ENCODE measurements around the gene TRIM65. TPM values are rescaled to one million over a fixed set of nuclear protein-coding genes. Genes with fewer than 3 reads are reported as not detected.

Gene TRIM65
- total and polyA plus RNA-seq, 2 experiments from 2014 or later = 12.5 to 16.8 TPM

GRCh38 chr17:75913537-75914210 is 16.9 kb upstream of the TRIM65 start:
- Histone ChIP-seq H3K27me3 (no peaks in the 10 kb centered on the region), H3K27ac (no peak overlapping the region), H3K9me2 (replicated peaks; ENCODE audit: insufficient read depth) (no peaks in the 10 kb centered on the region), H3K4me1 (ENCODE audit: insufficient read depth) (peaks cover 9% of the 10 kb centered on the region), H3K79me2 (no peaks in the 10 kb centered on the region), H2AFZ (no peak overlapping the region), H3K4me2 (no peak overlapping the region), H3K4me3 (no peak overlapping the region), H3K9me3 (ENCODE audit: low read depth) (no peaks in the 10 kb centered on the region), H4K20me1 (ENCODE audit: insufficient read depth, poor library complexity, severe bottlenecking) (no peaks in the 10 kb centered on the region), H3K36me3 (replicated peaks; ENCODE audit: insufficient read depth, low read depth) (no peaks in the 10 kb centered on the region)
- 95% methylated on average over 32 of the region's 32 CpGs for WGBS (ENCODE audit: low lambda C conversion rate, missing lambda C conversion rate)
- no peak for DNase-seq (ENCODE audit: low spot score)
- TF ChIP-seq EZH2 (IDR thresholded peaks at IDR 0.05; ENCODE audit: borderline replicate concordance) = no peak
- no peak for TF ChIP-seq EZH2phosphoT487 (IDR thresholded peaks at IDR 0.05; ENCODE audit: low read depth, severe bottlenecking, unreplicated experiment)
- no peak for TF ChIP-seq CTCF (IDR thresholded peaks at IDR 0.05; ENCODE audit: poor library complexity)

- Histone ChIP-seq H3K9me2 (replicated peaks; ENCODE audit: insufficient read depth) (no peaks in the 10 kb centered on the region), H3K27ac (peak overlapping the region; percentile 59), H3K4me3 (no peak overlapping the region), H4K20me1 (ENCODE audit: insufficient read depth, poor library complexity, severe bottlenecking) (no peaks in the 10 kb centered on the region), H2AFZ (peak overlapping the region; percentile 11), H3K27me3 (no peaks in the 10 kb centered on the region), H3K79me2 (no peaks in the 10 kb centered on the region), H3K4me2 (no peak overlapping the region), H3K9me3 (ENCODE audit: low read depth) (no peaks in the 10 kb centered on the region), H3K4me1 (ENCODE audit: insufficient read depth) (peaks cover 9% of the 10 kb centered on the region), H3K36me3 (replicated peaks; ENCODE audit: insufficient read depth, low read depth) (no peaks in the 10 kb centered on the region)
- TF ChIP-seq EZH2phosphoT487 (IDR thresholded peaks at IDR 0.05; ENCODE audit: low read depth, severe bottlenecking, unreplicated experiment) = no peak
- TF ChIP-seq CTCF (IDR thresholded peaks at IDR 0.05; ENCODE audit: poor library complexity) = no peak
- TF ChIP-seq EZH2 (IDR thresholded peaks at IDR 0.05; ENCODE audit: borderline replicate concordance) = no peak
- 49% methylated on average over 6 of the region's 6 CpGs for WGBS (ENCODE audit: low lambda C conversion rate, missing lambda C conversion rate)
- peak; percentile 57 for DNase-seq (ENCODE audit: low spot score)
Measured at GRCh38 chr17:75910699-75911098, 13.9 kb upstream of the TRIM65 start.

- no peak for DNase-seq (ENCODE audit: low spot score)
- no peak overlapping the region for H3K27ac ChIP-seq
- TF ChIP-seq EZH2phosphoT487 (IDR thresholded peaks at IDR 0.05; ENCODE audit: low read depth, severe bottlenecking, unreplicated experiment) = no peak
- TF ChIP-seq CTCF (IDR thresholded peaks at IDR 0.05; ENCODE audit: poor library complexity) = no peak
- TF ChIP-seq EZH2 (IDR thresholded peaks at IDR 0.05; ENCODE audit: borderline replicate concordance) = no peak
- H3K4me2 ChIP-seq = no peak overlapping the region
- no peaks in the 10 kb centered on the region for H3K27me3 ChIP-seq
- no peaks in the 10 kb centered on the region for H3K79me2 ChIP-seq
- H3K36me3 ChIP-seq (replicated peaks; ENCODE audit: insufficient read depth, low read depth) = no peaks in the 10 kb centered on the region
- 91% methylated on average over 11 of the region's 11 CpGs for WGBS (ENCODE audit: low lambda C conversion rate, missing lambda C conversion rate)
- no peak overlapping the region for H2AFZ ChIP-seq
- H3K9me3 ChIP-seq (ENCODE audit: low read depth) = no peaks in the 10 kb centered on the region
- no peaks in the 10 kb centered on the region for H3K9me2 ChIP-seq (replicated peaks; ENCODE audit: insufficient read depth)
- H4K20me1 ChIP-seq (ENCODE audit: insufficient read depth, poor library complexity, severe bottlenecking) = no peaks in the 10 kb centered on the region
- peaks cover 9% of the 10 kb centered on the region for H3K4me1 ChIP-seq (ENCODE audit: insufficient read depth)
- H3K4me3 ChIP-seq = no peak overlapping the region
Measured at GRCh38 chr17:75909812-75910274, 13.1 kb upstream of the TRIM65 start.

All from hepatocyte (in vitro differentiated cells).